Measurements from ENCODE around the gene XPOT.

Gene XPOT

GRCh38 chr12:64470495-64470894 lies 66.3 kb downstream of the XPOT start:
- TF ChIP-seq POLR2A (IDR thresholded peaks at IDR 0.05; ENCODE audit: low read depth, low read length) (no peak), TAF1 (IDR thresholded peaks at IDR 0.05; ENCODE audit: borderline replicate concordance, low read depth, low read length) (no peak), POLR2AphosphoS5 (IDR thresholded peaks at IDR 0.05; ENCODE audit: low read depth, low read length) (no peak)
- FAIRE-seq: no peak
- no peak for DNase-seq (ENCODE audit: insufficient read length)

- DNase-seq (ENCODE audit: insufficient read length): no peak
- FAIRE-seq: no peak
- TF ChIP-seq POLR2A (IDR thresholded peaks at IDR 0.05; ENCODE audit: low read depth, low read length): no peak
- no peak for TF ChIP-seq TAF1 (IDR thresholded peaks at IDR 0.05; ENCODE audit: borderline replicate concordance, low read depth, low read length)
- TF ChIP-seq POLR2AphosphoS5 (IDR thresholded peaks at IDR 0.05; ENCODE audit: low read depth, low read length): no peak
Observed at GRCh38 chr12:64473176-64473575, 69.0 kb downstream of the XPOT start.

GRCh38 chr12:64475518-64475917 lies 71.3 kb downstream of the XPOT start:
- no peak for DNase-seq (ENCODE audit: insufficient read length)
- no peak for FAIRE-seq
- no peak for TF ChIP-seq POLR2AphosphoS5 (IDR thresholded peaks at IDR 0.05; ENCODE audit: low read depth, low read length)

- DNase-seq (ENCODE audit: insufficient read length): no peak
- TF ChIP-seq POLR2AphosphoS5 (IDR thresholded peaks at IDR 0.05; ENCODE audit: low read depth, low read length) (no peak), TAF1 (IDR thresholded peaks at IDR 0.05; ENCODE audit: borderline replicate concordance, low read depth, low read length) (no peak), POLR2A (IDR thresholded peaks at IDR 0.05; ENCODE audit: low read depth, low read length) (no peak)
- no peak for FAIRE-seq
Observed at GRCh38 chr12:64476844-64477243, 72.7 kb downstream of the XPOT start.

GRCh38 chr12:64478661-64479060 lies 74.5 kb downstream of the XPOT start:
- DNase-seq (ENCODE audit: insufficient read length) (no peak), FAIRE-seq (no peak)
- TF ChIP-seq POLR2A (IDR thresholded peaks at IDR 0.05; ENCODE audit: low read depth, low read length) (no peak), POLR2AphosphoS5 (IDR thresholded peaks at IDR 0.05; ENCODE audit: low read depth, low read length) (no peak), TAF1 (IDR thresholded peaks at IDR 0.05; ENCODE audit: borderline replicate concordance, low read depth, low read length) (no peak)

- no peak for TF ChIP-seq POLR2AphosphoS5 (IDR thresholded peaks at IDR 0.05; ENCODE audit: low read depth, low read length)
- no peak for TF ChIP-seq TAF1 (IDR thresholded peaks at IDR 0.05; ENCODE audit: borderline replicate concordance, low read depth, low read length)
- TF ChIP-seq POLR2A (IDR thresholded peaks at IDR 0.05; ENCODE audit: low read depth, low read length): no peak
- FAIRE-seq: no peak
Observed at GRCh38 chr12:64480148-64480547, 76.0 kb downstream of the XPOT start.

GRCh38 chr12:64486657-64487056 lies 82.5 kb downstream of the XPOT start:
- DNase-seq (ENCODE audit: insufficient read length) (no peak), FAIRE-seq (no peak)
- TF ChIP-seq POLR2A (IDR thresholded peaks at IDR 0.05; ENCODE audit: low read depth, low read length): no peak
- TF ChIP-seq TAF1 (IDR thresholded peaks at IDR 0.05; ENCODE audit: borderline replicate concordance, low read depth, low read length): no peak

More at GRCh38 chr12:64480148-64480547, 76.0 kb downstream of the XPOT start:
- DNase-seq (ENCODE audit: insufficient read length): no peak

- TF ChIP-seq POLR2AphosphoS5 (IDR thresholded peaks at IDR 0.05; ENCODE audit: low read depth, low read length) (no peak), POLR2A (IDR thresholded peaks at IDR 0.05; ENCODE audit: low read depth, low read length) (no peak), TAF1 (IDR thresholded peaks at IDR 0.05; ENCODE audit: borderline replicate concordance, low read depth, low read length) (no peak)
- no peak for FAIRE-seq
- no peak for DNase-seq (ENCODE audit: insufficient read length)
Observed at GRCh38 chr12:64491718-64492117, 87.5 kb downstream of the XPOT start.

GRCh38 chr12:64493513-64493912 lies 89.3 kb downstream of the XPOT start:
- FAIRE-seq: no peak
- TF ChIP-seq POLR2A (IDR thresholded peaks at IDR 0.05; ENCODE audit: low read depth, low read length): no peak
- TF ChIP-seq TAF1 (IDR thresholded peaks at IDR 0.05; ENCODE audit: borderline replicate concordance, low read depth, low read length): no peak
- no peak for TF ChIP-seq POLR2AphosphoS5 (IDR thresholded peaks at IDR 0.05; ENCODE audit: low read depth, low read length)
- no peak for DNase-seq (ENCODE audit: insufficient read length)

- FAIRE-seq (no peak), DNase-seq (ENCODE audit: insufficient read length) (no peak)
- no peak for TF ChIP-seq POLR2A (IDR thresholded peaks at IDR 0.05; ENCODE audit: low read depth, low read length)
Observed at GRCh38 chr12:64494998-64495729, 91.0 kb downstream of the XPOT start.

GRCh38 chr12:64496839-64497400 lies 92.7 kb downstream of the XPOT start:
- DNase-seq (ENCODE audit: insufficient read length) (no peak), FAIRE-seq (no peak)
- TF ChIP-seq POLR2AphosphoS5 (IDR thresholded peaks at IDR 0.05; ENCODE audit: low read depth, low read length): no peak
- no peak for TF ChIP-seq TAF1 (IDR thresholded peaks at IDR 0.05; ENCODE audit: borderline replicate concordance, low read depth, low read length)
- no peak for TF ChIP-seq POLR2A (IDR thresholded peaks at IDR 0.05; ENCODE audit: low read depth, low read length)

- FAIRE-seq: no peak
- DNase-seq (ENCODE audit: insufficient read length): no peak
Observed at GRCh38 chr12:64497484-64497883, 93.3 kb downstream of the XPOT start.

More at GRCh38 chr12:64497484-64497883, 93.3 kb downstream of the XPOT start:
- TF ChIP-seq POLR2A (IDR thresholded peaks at IDR 0.05; ENCODE audit: low read depth, low read length) (no peak), TAF1 (IDR thresholded peaks at IDR 0.05; ENCODE audit: borderline replicate concordance, low read depth, low read length) (no peak), POLR2AphosphoS5 (IDR thresholded peaks at IDR 0.05; ENCODE audit: low read depth, low read length) (no peak)

Measured in GM12892 (cell line).